DND-41 (cell line): ENCODE results near the gene CSAD.

Experiments used
- CTCF ChIP-seq: IDR thresholded peaks from 2 replicates; pipeline ENCODE4 v1.5.1; 2012; ENCODE audit warnings: borderline replicate concordance, low read length, moderate library complexity, mild to moderate bottlenecking; ENCODE audit not compliant: poor library complexity, severe bottlenecking; ENCODE audit errors: extremely low read depth
- EZH2 ChIP-seq: IDR thresholded peaks from 3 replicates; pipeline ENCODE4 v1.6.1; 2012; ENCODE audit warnings: borderline replicate concordance, low read depth, mild to moderate bottlenecking, moderate library complexity, low read length, inconsistent platforms; ENCODE audit not compliant: severe bottlenecking

DNA sequence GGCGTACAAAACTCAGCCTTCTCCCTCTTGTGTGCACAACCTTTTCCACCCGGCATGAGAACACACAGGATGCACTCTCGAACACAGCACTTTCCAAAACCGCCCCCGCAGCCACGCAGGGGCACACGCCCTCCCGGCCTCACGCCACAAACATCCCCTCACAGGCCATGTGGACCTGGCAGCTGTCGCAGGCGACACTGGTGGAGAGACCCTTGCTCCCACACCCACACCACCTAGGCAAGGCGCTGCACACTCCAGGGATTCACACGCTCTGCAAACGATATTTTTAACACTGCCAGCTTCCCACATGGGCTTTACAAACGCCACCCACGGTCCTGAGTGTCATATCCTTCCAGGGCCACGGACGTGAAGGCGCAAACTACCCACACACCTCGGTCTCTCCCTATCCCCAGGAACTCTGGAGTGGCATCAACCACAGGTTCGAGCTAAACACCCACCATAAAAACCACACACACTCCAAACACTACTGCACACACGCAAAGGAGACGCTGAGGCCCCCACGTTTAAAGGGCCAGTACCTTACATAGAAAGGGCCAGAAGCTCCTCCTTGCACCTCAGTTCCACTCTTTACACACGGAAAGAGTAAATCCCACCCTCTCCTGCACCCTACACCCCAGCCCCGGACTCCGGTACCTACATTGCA lies 38.7 kb upstream of the CSAD start:
- no peak for TF ChIP-seq CTCF
- TF ChIP-seq EZH2 = peak; percentile 91
